ENCODE measurements around the gene OR7C1. TPM values are rescaled to one million over a fixed set of nuclear protein-coding genes. Genes with fewer than 3 reads are reported as not detected.
"Not testable (repeated sequence)": the region's sequence is repeated elsewhere in the genome, so short reads cannot be mapped to it uniquely, and the experiment has no call there.

OR7C1 gene
- total and polyA plus RNA-seq, 10 of the 15 experiments (the other 5 are each of a cell fraction or from before 2014, with no cell fraction given): 0.04 to 0.06 TPM; not detected in 8

- no peak for TF ChIP-seq NR2C2 (IDR thresholded peaks at IDR 0.05; ENCODE audit: borderline replicate concordance, control insufficient read depth, insufficient read length, low read depth)
Measured at GRCh38 chr19:14796021-14796420, 39.0 kb downstream of the OR7C1 start (continued).

GRCh38 chr19:14795078-14795721 is 39.8 kb downstream of the OR7C1 start:
- Histone ChIP-seq H3K27ac (ENCODE audit: control insufficient read depth, insufficient read depth) (no peak overlapping the region), H4K20me1 (ENCODE audit: control insufficient read depth, insufficient read depth) (no peaks in the 10 kb centered on the region), H3K4me3 (no peak overlapping the region), H2AFZ (ENCODE audit: control insufficient read depth, low read depth, low read length) (no peak overlapping the region), H3K9ac (ENCODE audit: control insufficient read depth, insufficient read depth, low read length) (no peak overlapping the region), H3K9me3 (replicated peaks; ENCODE audit: control insufficient read depth, insufficient read depth, low read length) (no peaks in the 10 kb centered on the region), H3K27me3 (replicated peaks in 1 of 2; ENCODE audit: control insufficient read depth in 2 of 2, insufficient read depth in 2 of 2, low read length in 1 of 2) (no peaks in the 10 kb centered on the region; a peak in 1 of 4 replicates), H3K79me2 (ENCODE audit: control insufficient read depth, insufficient read depth, low read length) (no peaks in the 10 kb centered on the region), H3K4me1 (ENCODE audit: control insufficient read depth, insufficient read depth, low read length) (no peaks in the 10 kb centered on the region), H3K4me2 (ENCODE audit: control insufficient read depth, insufficient read depth) (no peak overlapping the region), H3K36me3 (ENCODE audit: control insufficient read depth in 2 of 2, insufficient read depth in 2 of 2, low read length in 1 of 2) (no peaks in the 10 kb centered on the region)
- ChIA-PET RAD21 (ENCODE audit: unreplicated experiment) (no interaction called here), CTCF (no interaction called here), POLR2A (no interaction called here), SMC1A (ENCODE audit: uncharacterized antibody, unreplicated experiment) (no interaction called here)
- WGBS (ENCODE audit: insufficient coverage, insufficient replicate concordance, low lambda C conversion rate, missing lambda C conversion rate): 53% methylated on average over 5 of the region's 5 CpGs
- DNase-seq (ENCODE audit: low read depth, low spot score) (no peak), ATAC-seq (no peak), FAIRE-seq (no peak)
- no TSS peak for BruUV-seq (replicated peaks)
- in situ Hi-C loops (cut with MboI): no loop called here
- TF ChIP-seq, protein P1, sequence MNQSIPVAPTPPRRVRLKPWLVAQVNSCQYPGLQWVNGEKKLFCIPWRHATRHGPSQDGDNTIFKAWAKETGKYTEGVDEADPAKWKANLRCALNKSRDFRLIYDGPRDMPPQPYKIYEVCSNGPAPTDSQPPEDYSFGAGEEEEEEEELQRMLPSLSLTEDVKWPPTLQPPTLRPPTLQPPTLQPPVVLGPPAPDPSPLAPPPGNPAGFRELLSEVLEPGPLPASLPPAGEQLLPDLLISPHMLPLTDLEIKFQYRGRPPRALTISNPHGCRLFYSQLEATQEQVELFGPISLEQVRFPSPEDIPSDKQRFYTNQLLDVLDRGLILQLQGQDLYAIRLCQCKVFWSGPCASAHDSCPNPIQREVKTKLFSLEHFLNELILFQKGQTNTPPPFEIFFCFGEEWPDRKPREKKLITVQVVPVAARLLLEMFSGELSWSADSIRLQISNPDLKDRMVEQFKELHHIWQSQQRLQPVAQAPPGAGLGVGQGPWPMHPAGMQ (IDR thresholded peaks at IDR 0.05; ENCODE audit: borderline replicate concordance): no peak
- TF ChIP-seq ZNF217 (IDR thresholded peaks at IDR 0.05): no peak
- no peak; the same call in 1 of the 2 replicates for TF ChIP-seq REST (IDR thresholded peaks at IDR 0.05; ENCODE audit: low read depth, low read length)
- intact Hi-C loops (cut with micrococcal nuclease; ENCODE audit: unreplicated experiment): no loop called here

- FAIRE-seq; RAD21 ChIA-PET (ENCODE audit: unreplicated experiment); BruUV-seq (replicated peaks): not testable (repeated sequence)
Measured at GRCh38 chr19:14792250-14792649, 42.7 kb downstream of the OR7C1 start.

More at GRCh38 chr19:14792250-14792649, 42.7 kb downstream of the OR7C1 start:
- H3K9me3 ChIP-seq (replicated peaks; ENCODE audit: control insufficient read depth, insufficient read depth, low read length); DNase-seq (ENCODE audit: low read depth, low spot score); H3K4me2 ChIP-seq (ENCODE audit: control insufficient read depth, insufficient read depth); intact Hi-C loops (cut with micrococcal nuclease; ENCODE audit: unreplicated experiment); H3K4me1 ChIP-seq (ENCODE audit: control insufficient read depth, insufficient read depth, low read length); CTCF ChIA-PET; SMC1A ChIA-PET (ENCODE audit: uncharacterized antibody, unreplicated experiment); ATAC-seq; H3K9ac ChIP-seq (ENCODE audit: control insufficient read depth, insufficient read depth, low read length); H3K4me3 ChIP-seq; H3K27me3 ChIP-seq (replicated peaks in 1 of 2; ENCODE audit: control insufficient read depth in 2 of 2, insufficient read depth in 2 of 2, low read length in 1 of 2); H4K20me1 ChIP-seq (ENCODE audit: control insufficient read depth, insufficient read depth); H2AFZ ChIP-seq (ENCODE audit: control insufficient read depth, low read depth, low read length); H3K27ac ChIP-seq (ENCODE audit: control insufficient read depth, insufficient read depth); H3K36me3 ChIP-seq (ENCODE audit: control insufficient read depth in 2 of 2, insufficient read depth in 2 of 2, low read length in 1 of 2); in situ Hi-C loops (cut with MboI); POLR2A ChIA-PET; H3K79me2 ChIP-seq (ENCODE audit: control insufficient read depth, insufficient read depth, low read length): not testable (repeated sequence)
- WGBS (ENCODE audit: insufficient coverage, insufficient replicate concordance, low lambda C conversion rate, missing lambda C conversion rate): 71% methylated on average over 6 of the region's 6 CpGs

Data from GM12878 (cell line).